GM12874 (cell line): Measurements from ENCODE around the gene BCORL1.

Experiments used
- CTCF ChIP-seq: IDR thresholded peaks from 2 replicates; pipeline ENCODE4 v1.5.1; 2011; ENCODE audit warnings: low read depth, mild to moderate bottlenecking, control low read depth, low read length, moderate library complexity; ENCODE audit not compliant: insufficient read depth

The BCORL1 gene

GRCh38 chrX:130001893-130002292 lies 19.5 kb downstream of the BCORL1 start:
- TF ChIP-seq CTCF, result no peak

GRCh38 chrX:130002541-130002940 lies 20.1 kb downstream of the BCORL1 start:
- no peak for TF ChIP-seq CTCF

- TF ChIP-seq CTCF, result no peak
These were observed 22.8 kb downstream of the BCORL1 start for GRCh38 chrX:130005089-130005807.

- TF ChIP-seq CTCF, result no peak
These were observed 27.3 kb downstream of the BCORL1 start for GRCh38 chrX:130009658-130010223.

- TF ChIP-seq CTCF, result no peak
These were observed 30.2 kb downstream of the BCORL1 start for GRCh38 chrX:130012683-130013082.

- no peak for TF ChIP-seq CTCF
These were observed 31.2 kb downstream of the BCORL1 start for GRCh38 chrX:130013661-130014060.

GRCh38 chrX:130014356-130014755 lies 31.9 kb downstream of the BCORL1 start:
- no peak for TF ChIP-seq CTCF
